Activated CD4-positive, alpha-beta T cell treated with anti-CD3 and anti-CD28 coated beads for 48 hours (primary cell): ENCODE measurements around the gene ADAM12.
"Not testable (repeated sequence)": the region's sequence is repeated elsewhere in the genome, so short reads cannot be mapped to it uniquely, and the experiment has no call there.

Source experiments
- DNase-seq: peaks from one replicate; pipeline ENCODE4 v3.0.0-alpha.2; 2020

ADAM12 gene

GRCh38 chr10:126068322-126068721, 320.0 kb downstream of the ADAM12 start:
- no peak for DNase-seq

- no peak for DNase-seq
Measured at GRCh38 chr10:126066456-126066855, 321.8 kb downstream of the ADAM12 start.

- DNase-seq, result no peak
Measured at GRCh38 chr10:126065751-126066377, 322.4 kb downstream of the ADAM12 start.

- no peak for DNase-seq
Measured at GRCh38 chr10:126064512-126064911, 323.8 kb downstream of the ADAM12 start.

- no peak for DNase-seq
Measured at GRCh38 chr10:126063353-126063791, 324.9 kb downstream of the ADAM12 start.

DNA sequence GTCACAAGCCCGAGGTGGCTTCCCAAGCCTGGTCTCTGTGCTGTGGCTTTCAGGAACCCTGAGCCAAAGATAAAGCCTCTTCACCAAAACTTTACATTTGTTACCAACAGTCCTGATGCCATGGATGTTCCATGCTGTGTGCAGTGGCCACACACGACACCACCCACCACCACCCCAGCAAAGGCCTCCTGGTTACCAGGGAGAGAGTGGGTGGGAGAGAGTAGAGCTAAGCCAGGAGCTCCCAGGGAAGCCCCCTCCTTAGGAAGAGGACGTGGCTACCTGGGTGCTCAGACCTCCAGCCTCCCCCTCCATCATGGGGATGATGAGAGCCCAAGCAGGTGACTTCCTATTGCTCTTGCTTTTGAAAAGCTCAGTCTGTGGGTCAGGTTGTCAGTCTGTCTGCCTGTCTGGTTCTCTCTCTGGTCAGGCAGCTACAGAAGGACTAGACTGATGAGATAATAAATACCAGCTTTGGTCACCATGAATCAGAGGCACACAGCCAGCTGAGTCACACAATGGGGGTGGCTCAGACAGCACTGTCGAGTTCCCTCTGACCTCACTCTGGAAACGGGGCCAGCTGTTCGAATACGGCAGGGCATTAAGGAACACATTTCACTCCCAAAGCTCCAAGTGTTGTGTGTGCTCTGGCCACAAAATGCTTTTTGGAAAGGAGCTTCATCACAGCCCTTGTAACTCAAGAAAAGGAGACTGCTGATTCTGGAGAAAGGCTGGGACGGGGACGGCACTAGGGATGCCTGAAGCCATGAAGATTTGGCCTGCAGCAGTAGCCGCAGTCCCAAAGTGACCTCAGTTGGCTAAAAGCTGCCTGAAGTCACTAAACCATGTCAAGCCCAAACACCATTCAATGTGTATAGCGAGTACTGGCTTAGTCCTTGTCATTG, 325.9 kb downstream of the ADAM12 start:
- no peak for DNase-seq

DNA sequence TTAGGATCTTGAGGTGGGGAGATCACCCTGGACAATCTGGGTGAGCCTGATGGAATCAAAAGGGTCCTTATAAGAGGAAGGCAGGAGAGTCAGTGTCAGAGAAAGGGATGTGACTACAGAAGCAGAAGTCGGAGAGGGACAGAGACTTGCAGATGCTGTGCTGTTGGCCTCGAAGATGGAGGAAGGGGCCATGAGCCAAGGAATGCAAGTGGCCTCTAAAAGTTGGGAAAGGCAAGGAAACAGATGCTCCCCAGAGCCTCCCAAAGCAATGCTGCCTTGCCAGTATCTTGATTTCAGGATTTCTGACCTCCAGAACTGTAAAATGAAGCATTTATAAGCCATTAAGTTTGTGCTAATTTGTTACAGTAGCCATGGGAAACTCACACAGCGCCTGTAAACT, 326.8 kb downstream of the ADAM12 start:
- DNase-seq, result no peak

DNA sequence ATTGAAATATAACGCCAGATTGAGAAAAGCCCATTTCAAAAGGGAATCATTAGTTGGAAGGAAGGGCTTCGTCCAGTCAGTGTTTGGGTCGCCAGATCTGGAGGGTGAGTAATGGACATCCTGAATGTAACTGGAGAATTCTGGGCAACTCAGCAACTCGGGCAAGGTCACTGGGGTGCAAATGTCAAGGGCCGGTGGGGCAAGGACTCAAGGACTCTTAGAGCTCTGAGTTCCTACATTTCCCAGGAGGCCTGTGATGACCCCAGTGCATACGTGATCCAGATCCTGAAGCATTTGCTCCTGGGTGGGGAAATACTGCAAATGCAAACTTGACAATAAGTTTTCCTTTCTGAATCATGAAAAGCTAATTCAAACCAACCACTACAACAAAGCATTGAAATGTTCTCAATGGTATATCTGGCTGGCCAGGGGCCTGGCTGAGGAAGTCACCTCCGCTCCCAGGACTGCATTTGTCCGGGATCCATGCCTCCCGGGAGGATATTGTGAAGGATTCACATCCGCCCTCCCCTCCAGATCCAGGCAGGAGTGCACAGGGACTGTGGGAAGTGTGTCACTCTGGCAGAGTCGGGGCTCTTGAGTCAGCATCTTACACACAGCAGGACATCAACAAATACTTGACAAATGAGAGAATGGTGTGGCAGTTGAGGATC, 327.9 kb downstream of the ADAM12 start:
- DNase-seq, result no peak

DNA sequence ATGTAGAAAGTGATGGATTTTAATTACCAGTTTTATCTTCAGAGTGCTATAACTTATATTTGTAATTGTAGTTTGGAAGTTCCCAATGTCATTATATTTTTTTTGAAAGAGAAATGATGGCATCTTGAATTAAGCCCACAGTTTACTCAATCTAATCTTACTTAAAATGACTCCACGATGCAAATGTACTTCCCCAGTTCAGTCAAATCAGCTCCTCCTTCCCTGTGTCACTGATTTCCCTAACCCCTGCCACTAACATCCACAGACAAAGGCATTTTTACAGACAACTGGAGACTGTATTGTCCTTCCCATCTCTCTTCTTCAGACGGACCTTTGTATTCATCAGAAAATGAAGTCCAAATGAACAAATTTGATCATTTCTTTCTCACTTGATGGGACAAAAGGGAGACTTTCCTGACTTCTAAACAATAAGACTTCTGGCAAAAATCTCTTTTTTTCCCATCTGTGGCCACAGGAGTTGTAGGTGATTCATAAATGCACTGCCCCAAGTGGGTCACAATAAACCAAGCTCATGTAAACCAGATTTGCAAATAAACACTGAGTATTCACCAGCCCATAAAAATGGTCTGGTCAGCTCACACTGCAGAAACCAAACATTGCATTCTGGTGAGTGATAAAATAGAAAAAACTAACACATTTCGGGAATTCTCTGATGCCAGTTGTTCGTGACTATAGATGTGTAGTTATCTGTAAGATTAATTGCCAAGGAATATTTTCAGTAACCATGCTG, 329.0 kb downstream of the ADAM12 start:
- DNase-seq, result no peak

DNA sequence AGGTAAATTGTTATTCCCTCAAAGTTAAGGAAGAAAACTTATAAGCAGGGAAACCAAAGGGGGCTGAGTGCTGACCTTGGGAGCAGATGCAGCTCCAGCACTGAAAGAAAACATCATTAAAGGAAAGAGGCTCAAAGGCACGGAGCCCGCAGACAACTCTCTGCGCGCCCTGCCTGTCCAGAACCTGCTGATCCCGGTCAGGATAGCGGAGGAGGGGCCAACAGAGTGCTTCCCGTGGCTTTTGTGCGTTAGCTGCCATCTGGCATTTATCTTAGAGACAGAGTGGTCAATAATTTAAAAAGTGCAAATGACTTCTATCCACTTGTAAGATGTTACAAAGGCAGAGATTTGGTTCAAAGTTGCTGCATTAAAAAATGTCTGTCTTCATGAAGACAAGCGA, 329.8 kb downstream of the ADAM12 start:
- no peak for DNase-seq

GRCh38 chr10:126058104-126058503, 330.2 kb downstream of the ADAM12 start:
- DNase-seq, result no peak

- DNase-seq, result no peak
Measured at GRCh38 chr10:126057494-126057893, 330.8 kb downstream of the ADAM12 start.

DNA sequence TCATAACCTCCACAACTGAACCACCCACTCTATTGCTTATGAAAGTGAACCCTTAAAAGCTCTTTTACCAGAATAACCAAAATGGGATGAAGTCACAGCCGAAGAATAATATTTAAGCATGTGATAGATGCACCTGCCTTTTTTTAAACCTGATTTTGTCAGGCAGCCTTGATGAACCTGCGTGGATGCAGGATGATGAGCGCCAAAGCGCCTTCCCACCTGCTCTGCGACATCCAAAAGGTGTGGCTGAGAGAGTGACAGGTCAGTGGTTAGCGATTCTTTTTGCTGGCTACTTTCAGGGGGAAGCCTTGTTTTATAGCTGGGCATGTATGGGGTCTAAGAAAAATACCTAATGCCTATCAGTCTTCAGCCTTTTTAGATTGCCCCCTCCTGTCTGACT, 334.1 kb downstream of the ADAM12 start:
- DNase-seq, result no peak

DNA sequence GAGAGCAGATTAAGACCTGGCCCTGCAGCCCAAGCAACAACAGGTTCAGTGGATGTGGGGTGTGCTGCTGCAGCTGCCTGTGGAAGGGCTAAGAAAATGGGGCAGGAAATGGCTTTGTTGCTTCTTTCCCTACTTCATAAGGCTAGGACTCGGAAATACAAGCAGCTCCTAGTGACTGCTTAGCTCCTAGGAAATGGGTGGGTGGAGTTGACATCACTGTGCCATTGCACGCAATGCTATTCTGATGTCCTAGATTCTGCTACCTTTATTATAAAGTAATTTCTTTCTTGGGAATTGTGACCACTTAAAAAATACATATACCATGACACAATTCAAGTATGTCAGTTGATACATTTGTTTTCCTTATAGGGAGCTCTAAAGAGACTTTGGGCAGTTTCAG, 336.1 kb downstream of the ADAM12 start:
- DNase-seq, result no peak

GRCh38 chr10:126049759-126050700, 338.2 kb downstream of the ADAM12 start:
- no peak for DNase-seq

DNA sequence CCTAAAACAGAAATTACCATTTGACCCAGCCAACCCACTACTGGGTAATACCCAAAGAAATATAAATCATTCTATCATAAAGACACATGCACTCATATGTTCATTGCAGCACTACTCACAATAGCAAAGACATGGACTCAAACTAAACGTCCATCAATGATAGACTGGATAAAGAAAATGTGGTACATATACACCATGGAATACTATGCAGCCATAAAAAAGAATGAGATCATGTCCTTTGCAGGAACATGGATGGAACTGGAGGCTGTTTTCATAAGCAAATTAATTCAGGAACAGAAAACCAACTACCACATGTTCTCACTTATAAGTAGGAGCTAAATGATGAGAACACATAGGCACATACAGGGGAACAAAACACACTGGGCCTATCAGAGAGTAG, 340.5 kb downstream of the ADAM12 start:
- DNase-seq, result not testable (repeated sequence)

GRCh38 chr10:126046831-126047230, 341.4 kb downstream of the ADAM12 start:
- DNase-seq, result no peak

GRCh38 chr10:126045861-126046260, 342.4 kb downstream of the ADAM12 start:
- DNase-seq, result no peak

DNA sequence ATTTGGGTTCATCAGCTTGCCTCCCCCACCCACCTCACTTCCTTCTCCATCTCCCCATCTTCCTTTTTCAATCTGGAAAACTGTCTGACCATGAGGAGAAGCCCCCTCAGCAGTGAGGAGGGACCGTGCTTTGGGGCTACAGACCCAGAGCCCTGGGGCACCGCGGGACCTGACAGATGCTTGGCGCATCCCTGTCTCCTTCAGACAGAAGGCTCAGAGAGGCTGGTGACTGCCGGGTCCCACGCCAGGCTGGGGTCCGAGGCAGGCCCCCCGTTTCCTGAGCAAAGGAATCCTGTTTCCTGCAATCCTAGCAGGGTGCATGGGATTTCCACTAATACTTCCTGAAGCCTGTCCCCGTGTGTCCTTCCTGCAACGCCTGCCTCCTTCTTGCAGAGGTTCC, 344.9 kb downstream of the ADAM12 start:
- no peak for DNase-seq

DNA sequence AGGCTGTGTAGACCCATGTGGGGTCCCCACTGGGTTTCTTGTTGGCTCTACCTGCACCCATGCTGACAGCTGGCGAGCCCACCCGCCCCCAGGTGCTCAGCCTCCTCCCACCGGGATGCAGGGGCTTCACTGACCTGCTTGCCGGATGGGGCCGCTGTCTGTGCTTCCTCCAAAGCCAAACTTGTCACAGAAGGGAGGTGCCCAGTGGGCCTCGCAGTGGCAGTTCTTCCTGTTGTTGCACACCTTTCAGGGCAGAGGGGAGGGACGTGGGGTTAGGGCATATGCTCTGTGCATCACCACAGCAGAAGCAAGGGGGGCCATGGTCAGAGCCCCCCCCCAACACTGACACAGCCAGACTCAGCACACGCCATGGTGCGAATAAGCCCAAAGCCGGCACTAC, 345.4 kb downstream of the ADAM12 start:
- DNase-seq, result no peak

DNA sequence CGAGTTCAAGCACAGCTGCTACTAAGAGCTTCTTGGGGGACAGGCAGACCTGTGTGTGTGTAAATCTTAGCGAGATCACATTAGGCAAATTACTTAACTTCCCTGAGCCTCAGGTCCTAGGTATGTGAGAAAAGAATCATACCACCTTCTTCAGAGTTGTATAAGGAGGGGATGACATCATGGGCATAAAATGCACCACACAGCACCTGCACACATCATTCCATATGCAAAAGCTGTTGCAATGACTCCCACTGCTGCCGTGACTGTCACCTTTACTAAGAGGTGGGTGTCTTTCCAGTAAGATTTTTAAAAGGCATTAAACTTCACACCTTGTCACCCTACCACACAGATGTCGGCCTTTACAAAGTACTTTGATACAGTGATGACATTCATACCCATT, 345.9 kb downstream of the ADAM12 start:
- no peak for DNase-seq

- DNase-seq, result peak; percentile 79
Measured at GRCh38 chr10:126041804-126042231, 346.5 kb downstream of the ADAM12 start.
